ENCODE data around the gene NPTX1.

Gene NPTX1

GRCh38 chr17:80486692-80487091, 10.3 kb upstream of the NPTX1 start:
- no peak overlapping the region for H3K4me3 ChIP-seq
- no peak overlapping the region for H3K27ac ChIP-seq
- TF ChIP-seq CTCF (IDR thresholded peaks at IDR 0.05), result no peak
- no peak for DNase-seq (ENCODE audit: low spot score)

- no peak for DNase-seq (ENCODE audit: low spot score)
- Histone ChIP-seq H3K27ac (no peak overlapping the region), H3K4me3 (no peak overlapping the region)
- no peak for TF ChIP-seq CTCF (IDR thresholded peaks at IDR 0.05)
These were observed 9.4 kb upstream of the NPTX1 start for GRCh38 chr17:80485846-80486245.

GRCh38 chr17:80482555-80483308, 6.3 kb upstream of the NPTX1 start:
- Histone ChIP-seq H3K27ac (no peak overlapping the region), H3K4me3 (no peak overlapping the region)
- no peak for TF ChIP-seq CTCF (IDR thresholded peaks at IDR 0.05)
- DNase-seq (ENCODE audit: low spot score), result no peak

- H3K27ac ChIP-seq, result no peak overlapping the region
- no peak for TF ChIP-seq CTCF (IDR thresholded peaks at IDR 0.05)
- H3K4me3 ChIP-seq, result no peak overlapping the region
- DNase-seq (ENCODE audit: low spot score), result no peak
These were observed 5.6 kb upstream of the NPTX1 start for GRCh38 chr17:80482058-80482318.

- TF ChIP-seq CTCF (IDR thresholded peaks at IDR 0.05), result no peak
- no peak overlapping the region for H3K4me3 ChIP-seq
- H3K27ac ChIP-seq, result no peak overlapping the region
- DNase-seq (ENCODE audit: low spot score), result no peak
These were observed 5.1 kb upstream of the NPTX1 start for GRCh38 chr17:80481284-80482057.

- no peak for TF ChIP-seq CTCF (IDR thresholded peaks at IDR 0.05)
- Histone ChIP-seq H3K4me3 (no peak overlapping the region), H3K27ac (no peak overlapping the region)
- DNase-seq (ENCODE audit: low spot score), result no peak
These were observed 3.8 kb upstream of the NPTX1 start for GRCh38 chr17:80480248-80480647.

GRCh38 chr17:80479246-80479566, 2.8 kb upstream of the NPTX1 start:
- Histone ChIP-seq H3K27ac (no peak overlapping the region), H3K4me3 (no peak overlapping the region)
- DNase-seq (ENCODE audit: low spot score), result no peak
- TF ChIP-seq CTCF (IDR thresholded peaks at IDR 0.05), result no peak

Measured in coronary artery (tissue), 2 donors.